Measurements from ENCODE around the gene GSK3A.

GRCh38 chr19:42289556-42290041, 47.2 kb upstream of the GSK3A start:
- no peak for TF ChIP-seq POLR2A (IDR thresholded peaks at IDR 0.05)
- TF ChIP-seq, protein P1, sequence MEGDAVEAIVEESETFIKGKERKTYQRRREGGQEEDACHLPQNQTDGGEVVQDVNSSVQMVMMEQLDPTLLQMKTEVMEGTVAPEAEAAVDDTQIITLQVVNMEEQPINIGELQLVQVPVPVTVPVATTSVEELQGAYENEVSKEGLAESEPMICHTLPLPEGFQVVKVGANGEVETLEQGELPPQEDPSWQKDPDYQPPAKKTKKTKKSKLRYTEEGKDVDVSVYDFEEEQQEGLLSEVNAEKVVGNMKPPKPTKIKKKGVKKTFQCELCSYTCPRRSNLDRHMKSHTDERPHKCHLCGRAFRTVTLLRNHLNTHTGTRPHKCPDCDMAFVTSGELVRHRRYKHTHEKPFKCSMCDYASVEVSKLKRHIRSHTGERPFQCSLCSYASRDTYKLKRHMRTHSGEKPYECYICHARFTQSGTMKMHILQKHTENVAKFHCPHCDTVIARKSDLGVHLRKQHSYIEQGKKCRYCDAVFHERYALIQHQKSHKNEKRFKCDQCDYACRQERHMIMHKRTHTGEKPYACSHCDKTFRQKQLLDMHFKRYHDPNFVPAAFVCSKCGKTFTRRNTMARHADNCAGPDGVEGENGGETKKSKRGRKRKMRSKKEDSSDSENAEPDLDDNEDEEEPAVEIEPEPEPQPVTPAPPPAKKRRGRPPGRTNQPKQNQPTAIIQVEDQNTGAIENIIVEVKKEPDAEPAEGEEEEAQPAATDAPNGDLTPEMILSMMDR (IDR thresholded peaks at IDR 0.05): no peak
